ENCODE data around the gene AGR2. TPM values are rescaled to one million over a fixed set of nuclear protein-coding genes. Genes with fewer than 3 reads are reported as not detected.

Gene AGR2
- total and polyA plus RNA-seq, 7 experiments from 2014 or later, result not detected

Other genes with a start within 250 kb of the AGR2 start
- 10 to 100 TPM in 2 of 5 experiments, 1 to 10 TPM in 3; 6.3 to 16.4 (median 8.7) TPM for gene ANKMY2, start 159.2 kb downstream of the AGR2 start, total RNA-seq
- gene ANKMY2, start 159.2 kb downstream of the AGR2 start, polyA plus RNA-seq, result 10 to 100 TPM; 15.4 to 15.6 TPM
- 10 to 100 TPM; 24.6 to 52.1 (median 28.0) TPM for gene BZW2, start 158.8 kb downstream of the AGR2 start, total RNA-seq
- 10 to 100 TPM; 73.2 to 79.3 TPM for gene BZW2, start 158.8 kb downstream of the AGR2 start, polyA plus RNA-seq
- gene TSPAN13, start 51.2 kb downstream of the AGR2 start, total RNA-seq, result 1 to 10 TPM in 1 of 5 experiments, under 1 TPM in 2, not detected in 2; 0.31 to 2.5 (median 0.74) TPM
- under 1 TPM in 1 of 2 donors, not detected in 1; 0.17 TPM for gene TSPAN13, start 51.2 kb downstream of the AGR2 start, polyA plus RNA-seq
- not detected for gene AGR3, start 77.0 kb upstream of the AGR2 start, total RNA-seq
- gene AGR3, start 77.0 kb upstream of the AGR2 start, polyA plus RNA-seq, result not detected

Data from naive thymus-derived CD4-positive, alpha-beta T cell (primary cell).